ENCODE results near the gene OBSL1. TPM values are rescaled to one million over a fixed set of nuclear protein-coding genes. Genes with fewer than 3 reads are reported as not detected.

Gene OBSL1
- total and polyA plus RNA-seq, 2 donors (not counting 3 experiments of a cell fraction or from before 2014, with no cell fraction given), result 16.7 to 20.7 TPM

DNA sequence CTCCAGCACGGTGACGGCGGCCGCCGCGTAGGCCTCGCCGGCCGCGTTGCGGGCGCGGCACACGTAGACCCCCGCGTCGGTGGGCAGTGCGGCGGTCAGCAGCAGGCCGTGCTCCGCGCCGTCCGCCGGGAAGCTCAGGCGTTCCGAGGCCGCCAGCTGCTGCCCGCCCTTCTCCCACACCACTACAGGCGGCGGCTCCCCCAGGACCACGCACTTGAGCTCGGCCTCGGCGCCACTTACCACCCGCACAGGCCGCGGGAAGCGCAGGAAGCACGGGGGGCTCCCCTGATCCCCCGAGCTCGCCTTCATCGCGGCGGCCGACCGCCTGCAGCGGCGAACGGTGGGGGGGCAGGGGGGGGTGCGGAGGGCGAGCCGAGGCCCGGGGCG, 422 bp downstream of the OBSL1 start:
- H2AFZ ChIP-seq (ENCODE audit: low read depth, low read length), result peak overlapping the region; percentile 34
- H3K4me1 ChIP-seq (ENCODE audit: control insufficient read depth, extremely low read depth, insufficient read depth, low read length), result no peaks in the 10 kb centered on the region
- H3K27me3 ChIP-seq (ENCODE audit: control insufficient read depth in 2 of 2, insufficient read depth in 2 of 2, low read length in 2 of 2), result peaks cover 9 to 25% of the 10 kb centered on the region in 2 experiments
- H3K9ac ChIP-seq (replicated peaks; ENCODE audit: extremely low read depth, insufficient read depth, low read length), result no peak overlapping the region
- dilution Hi-C loops (cut with MboI; ENCODE audit: extremely low pct_ligation_motif_present, low sequenced_read_pairs) (no loop called here), intact Hi-C loops (cut with micrococcal nuclease) (loop anchor here (1.0 kb wide), 2 partner anchors 26 to 71 kb away; partner anchors contain the start of gene STK11IP)
- peak overlapping the region in 2 of 3 experiments; percentile 36 to 75 for H3K4me3 ChIP-seq (replicated peaks in 1 of 3; ENCODE audit: insufficient read depth in 1 of 3, low read depth in 1 of 3, low read length in 3 of 3)
- H4K20me1 ChIP-seq (replicated peaks; ENCODE audit: control insufficient read depth, extremely low read depth, insufficient read depth, low read length), result no peaks in the 10 kb centered on the region
- FAIRE-seq (no peak), DNase-seq (ENCODE audit: low read depth, low spot score) (peak; percentile 22)
- BruUV-seq (replicated peaks), result no TSS peak
- TF ChIP-seq, protein P1, sequence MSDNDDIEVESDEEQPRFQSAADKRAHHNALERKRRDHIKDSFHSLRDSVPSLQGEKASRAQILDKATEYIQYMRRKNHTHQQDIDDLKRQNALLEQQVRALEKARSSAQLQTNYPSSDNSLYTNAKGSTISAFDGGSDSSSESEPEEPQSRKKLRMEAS (IDR thresholded peaks at IDR 0.05; ENCODE audit: insufficient read depth, insufficient read length), result no peak
- peak; percentile 59 for TF ChIP-seq EZH2 (IDR thresholded peaks at IDR 0.05; ENCODE audit: borderline replicate concordance, low read depth, low read length, severe bottlenecking)
- H3K9me3 ChIP-seq (replicated peaks; ENCODE audit: control insufficient read depth, insufficient read depth, low read length), result no peaks in the 10 kb centered on the region
- no peaks in the 10 kb centered on the region for H3K9me1 ChIP-seq (replicated peaks; ENCODE audit: control insufficient read depth, extremely low read depth, insufficient read depth, low read length)
- no peaks in the 10 kb centered on the region for H3K79me2 ChIP-seq (ENCODE audit: control insufficient read depth, insufficient read depth, low read length)
- no peaks in the 10 kb centered on the region for H3K36me3 ChIP-seq (ENCODE audit: control insufficient read depth in 2 of 2, extremely low read depth in 1 of 2, insufficient read depth in 2 of 2, low read length in 2 of 2)
- POLR2A ChIA-PET, result no interaction called here
- H3K4me2 ChIP-seq (ENCODE audit: insufficient read depth, low read length), result peak overlapping the region; percentile 44
- H3K27ac ChIP-seq (ENCODE audit: insufficient read depth, low read depth, low read length), result no peak overlapping the region
- CTCF ChIA-PET, result interaction anchor here (0.8 to 1.8 kb wide), 10 partner anchors 11 to 119 kb away, joined by 3 to 42 read pairs (median 6); partner anchors contain the start of genes CHPF, STK11IP and TMEM198

- H3K36me3 ChIP-seq (ENCODE audit: control insufficient read depth in 2 of 2, extremely low read depth in 1 of 2, insufficient read depth in 2 of 2, low read length in 2 of 2), result no peaks in the 10 kb centered on the region
- POLR2A ChIA-PET, result no interaction called here
- H3K27me3 ChIP-seq (ENCODE audit: control insufficient read depth in 2 of 2, insufficient read depth in 2 of 2, low read length in 2 of 2), result peaks cover 8 to 25% of the 10 kb centered on the region in 2 experiments
- no peak for FAIRE-seq
- peak; percentile 36 for DNase-seq (ENCODE audit: low read depth, low spot score)
- no peaks in the 10 kb centered on the region for H4K20me1 ChIP-seq (replicated peaks; ENCODE audit: control insufficient read depth, extremely low read depth, insufficient read depth, low read length)
- H3K9me1 ChIP-seq (replicated peaks; ENCODE audit: control insufficient read depth, extremely low read depth, insufficient read depth, low read length), result no peaks in the 10 kb centered on the region
- no peak overlapping the region for H3K9ac ChIP-seq (replicated peaks; ENCODE audit: extremely low read depth, insufficient read depth, low read length)
- no peaks in the 10 kb centered on the region for H3K4me1 ChIP-seq (ENCODE audit: control insufficient read depth, extremely low read depth, insufficient read depth, low read length)
- intact Hi-C loops (cut with micrococcal nuclease), result no loop called here
- peak overlapping the region; percentile 34 for H2AFZ ChIP-seq (ENCODE audit: low read depth, low read length)
- H3K4me3 ChIP-seq (replicated peaks in 1 of 3; ENCODE audit: insufficient read depth in 1 of 3, low read depth in 1 of 3, low read length in 3 of 3), result peak overlapping the region in 2 of 3 experiments; percentile 36 to 75
- peak overlapping the region; percentile 44 for H3K4me2 ChIP-seq (ENCODE audit: insufficient read depth, low read length)
- dilution Hi-C loops (cut with MboI; ENCODE audit: extremely low pct_ligation_motif_present, low sequenced_read_pairs), result no loop called here
- H3K79me2 ChIP-seq (ENCODE audit: control insufficient read depth, insufficient read depth, low read length), result no peaks in the 10 kb centered on the region
- no peaks in the 10 kb centered on the region for H3K9me3 ChIP-seq (replicated peaks; ENCODE audit: control insufficient read depth, insufficient read depth, low read length)
- BruUV-seq (replicated peaks), result no TSS peak
- CTCF ChIA-PET, result interaction anchor here (0.8 to 1.8 kb wide), 9 partner anchors 10 to 75 kb away, joined by 3 to 42 read pairs (median 6); partner anchors contain the start of genes CHPF, STK11IP and TMEM198
- H3K27ac ChIP-seq (ENCODE audit: insufficient read depth, low read depth, low read length), result no peak overlapping the region
- TF ChIP-seq MYC (IDR thresholded peaks at IDR 0.05; ENCODE audit: low read depth, low read length) (no peak), POLR2A (IDR thresholded peaks at IDR 0.05; ENCODE audit: low read depth, low read length) (peak; percentile 41), GATA2 (IDR thresholded peaks at IDR 0.05; ENCODE audit: insufficient read depth, insufficient read length, low read depth, low read length) (no peak), EZH2 (IDR thresholded peaks at IDR 0.05; ENCODE audit: borderline replicate concordance, low read depth, low read length, severe bottlenecking) (peak; percentile 80), POLR2AphosphoS5 (IDR thresholded peaks at IDR 0.05; ENCODE audit: insufficient read depth, low read depth, low read length) (no peak)
Measured at GRCh38 chr2:219570194-219570923, 980 bp downstream of the OBSL1 start.

Measured in endothelial cell of umbilical vein (primary cell).